BJ (cell line): ENCODE data around the gene RHBDL1. TPM values are rescaled to one million over a fixed set of nuclear protein-coding genes. Genes with fewer than 3 reads are reported as not detected.

ENCODE experiments used
- CTCF ChIA-PET: fragments of 350-600 bp; formaldehyde crosslinking; extraction: SDS; loops from one replicate; lab custom pipeline; 2021; ENCODE audit warnings: antibody characterized with exemption, inconsistent platforms; lab: Yijun Ruan, JAX
- POLR2A ChIA-PET: fragments of 300-600 bp; sonication (Branson Sonifier 250); formaldehyde crosslinking; extraction: SDS; loops from one replicate; lab custom pipeline; 2021; ENCODE audit warnings: antibody characterized with exemption; lab: Charles Lee
- DNase-seq: peaks from one replicate; pipeline ENCODE4 v3.0.0-alpha.2; 2011; ENCODE audit warnings: low read depth
- H3K27me3 ChIP-seq: 2 replicates; pipeline ENCODE4 v1.6.0; 2011; ENCODE audit warnings: low read length; ENCODE audit not compliant: control insufficient read depth, insufficient read depth
- H3K36me3 ChIP-seq: 2 replicates; pipeline ENCODE4 v1.5.1; 2011; ENCODE audit warnings: low read length; ENCODE audit not compliant: control insufficient read depth, insufficient read depth
- H3K4me3 ChIP-seq: 2 replicates; pipeline ENCODE4 v1.5.1; 2011; ENCODE audit warnings: low read depth, mild to moderate bottlenecking, control low read depth, low read length
- polyA plus RNA-seq: library from polyadenylated mRNA; depleted of rRNA; stranded (reverse); fragments of >200 nt; gene quantifications from 2 replicates; pipeline ENCODE4 v1.2.3, GENCODE V29; 2011
- TF ChIP-seq, protein P1 (sequence below): IDR thresholded peaks from 2 replicates; pipeline ENCODE4 v1.5.1; 2011; ENCODE audit warnings: low read depth, mild to moderate bottlenecking, control low read depth, inconsistent platforms, low read length, moderate library complexity; ENCODE audit not compliant: insufficient read depth

RHBDL1 gene
- polyA plus RNA-seq, 1 experiment, result 1.3 TPM

DNA sequence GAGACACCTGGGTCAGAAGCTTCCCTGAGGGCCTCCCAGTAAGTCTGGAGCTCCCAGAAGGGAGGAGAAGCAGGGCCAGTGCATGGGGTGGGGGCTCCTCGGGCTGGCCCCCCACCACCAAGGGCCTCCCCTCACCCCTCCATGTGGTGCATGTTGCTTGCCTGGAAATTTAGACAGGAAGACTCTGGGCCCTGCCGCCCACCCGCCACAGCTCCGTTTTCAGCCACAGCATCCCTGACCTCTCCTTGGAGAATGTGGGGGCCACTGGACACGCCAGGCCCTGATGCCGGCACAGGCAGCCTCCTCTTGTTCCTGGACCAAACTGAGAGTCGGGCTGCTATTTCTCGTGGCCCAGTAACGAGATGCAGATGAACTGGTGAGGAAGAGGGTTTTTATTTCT is 36.6 kb upstream of the RHBDL1 start:
- TF ChIP-seq, protein P1, sequence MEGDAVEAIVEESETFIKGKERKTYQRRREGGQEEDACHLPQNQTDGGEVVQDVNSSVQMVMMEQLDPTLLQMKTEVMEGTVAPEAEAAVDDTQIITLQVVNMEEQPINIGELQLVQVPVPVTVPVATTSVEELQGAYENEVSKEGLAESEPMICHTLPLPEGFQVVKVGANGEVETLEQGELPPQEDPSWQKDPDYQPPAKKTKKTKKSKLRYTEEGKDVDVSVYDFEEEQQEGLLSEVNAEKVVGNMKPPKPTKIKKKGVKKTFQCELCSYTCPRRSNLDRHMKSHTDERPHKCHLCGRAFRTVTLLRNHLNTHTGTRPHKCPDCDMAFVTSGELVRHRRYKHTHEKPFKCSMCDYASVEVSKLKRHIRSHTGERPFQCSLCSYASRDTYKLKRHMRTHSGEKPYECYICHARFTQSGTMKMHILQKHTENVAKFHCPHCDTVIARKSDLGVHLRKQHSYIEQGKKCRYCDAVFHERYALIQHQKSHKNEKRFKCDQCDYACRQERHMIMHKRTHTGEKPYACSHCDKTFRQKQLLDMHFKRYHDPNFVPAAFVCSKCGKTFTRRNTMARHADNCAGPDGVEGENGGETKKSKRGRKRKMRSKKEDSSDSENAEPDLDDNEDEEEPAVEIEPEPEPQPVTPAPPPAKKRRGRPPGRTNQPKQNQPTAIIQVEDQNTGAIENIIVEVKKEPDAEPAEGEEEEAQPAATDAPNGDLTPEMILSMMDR, result no peak
- no peak overlapping the region for H3K4me3 ChIP-seq
- no peak for DNase-seq
- ChIA-PET CTCF (interaction anchor here (1.3 kb wide), 1 partner anchor 74 kb away, joined by 3 read pairs; no protein-coding TSS in a partner anchor), POLR2A (no interaction called here)
- H3K36me3 ChIP-seq, result peaks cover 3% of the 10 kb centered on the region
- no peaks in the 10 kb centered on the region for H3K27me3 ChIP-seq

DNA sequence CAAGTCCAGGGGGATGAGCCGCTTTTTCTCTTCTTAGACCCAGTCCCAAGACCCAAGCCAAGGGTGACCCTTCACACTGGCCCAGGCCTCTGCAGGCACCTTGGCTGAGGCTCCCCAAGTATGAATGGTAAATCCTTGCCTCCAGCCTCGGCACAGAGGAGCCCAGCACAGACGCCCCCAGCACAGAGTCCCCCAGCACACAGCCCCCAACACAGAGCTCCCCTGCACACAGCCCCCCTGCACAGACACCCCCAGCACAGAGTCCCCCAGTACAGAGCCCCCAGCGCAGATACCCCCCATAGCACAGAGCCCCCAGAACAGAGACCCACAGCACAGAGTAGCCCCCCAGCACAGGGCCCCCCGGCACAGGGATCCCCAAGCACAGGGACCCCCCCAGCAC is 34.9 kb upstream of the RHBDL1 start:
- CTCF ChIA-PET, result no interaction called here
- DNase-seq, result no peak
- no peaks in the 10 kb centered on the region for H3K27me3 ChIP-seq
- POLR2A ChIA-PET, result no interaction called here
- H3K36me3 ChIP-seq, result no peaks in the 10 kb centered on the region
- TF ChIP-seq, protein P1, result no peak
- H3K4me3 ChIP-seq, result no peak overlapping the region; the same call in 1 of the 2 replicates

DNA sequence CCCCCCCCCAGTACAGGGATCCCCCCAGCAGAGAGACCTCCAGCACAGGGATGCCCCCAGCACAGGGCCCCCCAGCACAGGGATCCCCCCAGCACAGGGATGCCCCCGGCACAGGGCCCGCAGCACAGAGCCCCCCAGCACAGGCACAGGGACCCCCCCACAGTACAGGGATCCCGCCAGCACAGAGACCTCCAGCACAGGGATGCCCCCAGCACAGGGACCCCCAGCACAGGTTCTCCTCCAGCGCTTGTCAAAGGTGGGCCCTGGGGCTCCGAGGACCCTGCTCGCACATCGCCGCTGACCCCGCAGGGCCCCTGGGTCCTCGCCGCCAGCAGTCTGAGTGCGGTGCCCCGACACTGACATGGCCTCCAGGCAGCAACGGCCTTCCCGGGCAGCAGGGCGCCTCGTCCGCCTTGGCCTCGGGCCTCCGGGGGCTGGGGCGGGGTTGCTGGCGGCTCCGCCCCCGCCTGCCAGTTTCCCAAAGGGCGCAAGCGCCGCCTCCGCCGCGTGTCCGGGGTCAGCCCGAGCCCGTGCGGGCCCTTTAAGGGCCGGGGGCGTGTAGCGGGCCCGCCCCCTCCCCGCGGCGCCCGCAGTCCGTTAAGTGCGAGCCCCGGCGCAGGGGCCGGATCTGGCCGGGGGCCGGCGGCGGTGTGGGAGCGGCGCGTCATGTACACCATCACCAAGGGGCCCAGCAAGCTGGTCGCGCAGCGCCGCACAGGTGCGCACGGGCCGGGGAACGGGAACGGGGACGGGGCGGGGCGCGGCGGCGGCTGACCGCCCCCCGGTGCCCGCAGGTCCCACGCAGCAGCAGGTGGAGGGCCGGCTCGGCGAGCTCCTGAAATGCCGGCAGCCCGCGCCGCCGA is 33.9 kb upstream of the RHBDL1 start, which contains the start of gene MCRIP2:
MCRIP2 (plus strand) TSS at position 503 of the 863 bp plus-strand sequence; CDS start at position 667, 164 bp downstream.
- peaks cover under 1% of the 10 kb centered on the region for H3K36me3 ChIP-seq
- TF ChIP-seq, protein P1, result no peak
- H3K4me3 ChIP-seq, result peak within 1 kb of the TSS; percentile 59
- ChIA-PET CTCF (interaction anchor here (1.1 kb wide), 1 partner anchor 19 kb away, joined by 3 read pairs; no protein-coding TSS in a partner anchor), POLR2A (no interaction called here)
- DNase-seq, result no peak
- H3K27me3 ChIP-seq, result no peaks in the 10 kb centered on the region

DNA sequence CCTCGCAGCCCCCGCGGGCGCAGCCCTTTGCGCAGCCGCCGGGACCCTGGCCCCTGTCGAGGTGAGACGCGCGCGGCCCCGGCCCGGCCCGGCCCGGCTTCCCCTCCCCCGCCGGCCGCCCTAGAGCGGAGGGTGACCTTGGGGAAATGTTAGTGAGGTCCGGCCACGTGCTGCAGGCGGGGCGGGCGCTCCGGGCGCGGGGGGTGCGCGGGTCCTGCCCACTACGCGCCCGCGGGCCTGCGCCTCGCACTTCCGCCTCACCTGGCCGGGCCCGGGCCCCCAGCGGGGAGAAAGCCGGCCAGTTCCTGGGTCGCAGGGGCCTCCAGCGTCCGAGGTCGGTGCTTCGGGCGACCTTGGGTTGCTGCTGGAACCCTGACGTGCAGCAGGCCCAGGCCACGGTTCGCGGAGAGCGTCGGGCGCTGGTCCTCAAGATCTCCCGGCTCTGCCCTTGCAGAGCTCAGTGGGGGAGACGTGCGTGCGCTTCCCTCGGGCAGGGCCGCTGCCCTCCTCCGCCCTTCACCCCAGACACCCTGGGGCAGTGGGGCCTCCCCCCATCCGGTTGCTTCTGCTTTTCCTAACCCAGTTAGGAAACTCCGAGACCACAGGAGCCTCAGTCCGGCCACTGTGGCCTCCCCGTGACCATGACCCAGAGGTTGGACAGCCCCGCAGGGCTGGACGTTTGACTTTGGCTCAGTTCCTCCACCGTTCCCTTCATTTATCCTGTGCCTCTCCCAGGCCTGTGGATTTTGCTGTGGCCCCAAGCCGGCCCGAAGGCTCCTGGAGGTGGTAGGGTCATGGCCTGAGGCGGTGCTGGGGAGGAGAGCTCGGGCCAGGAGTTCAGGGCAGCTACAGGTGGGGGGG is 33.1 kb upstream of the RHBDL1 start:
- Histone ChIP-seq H3K36me3 (peaks cover 3% of the 10 kb centered on the region), H3K4me3 (peak overlapping the region; percentile 59), H3K27me3 (no peaks in the 10 kb centered on the region)
- DNase-seq, result no peak
- POLR2A ChIA-PET, result no interaction called here
- CTCF ChIA-PET, result interaction anchor here (1.1 kb wide), 1 partner anchor 18 kb away, joined by 3 read pairs; no protein-coding TSS in a partner anchor
- TF ChIP-seq, protein P1, result no peak

DNA sequence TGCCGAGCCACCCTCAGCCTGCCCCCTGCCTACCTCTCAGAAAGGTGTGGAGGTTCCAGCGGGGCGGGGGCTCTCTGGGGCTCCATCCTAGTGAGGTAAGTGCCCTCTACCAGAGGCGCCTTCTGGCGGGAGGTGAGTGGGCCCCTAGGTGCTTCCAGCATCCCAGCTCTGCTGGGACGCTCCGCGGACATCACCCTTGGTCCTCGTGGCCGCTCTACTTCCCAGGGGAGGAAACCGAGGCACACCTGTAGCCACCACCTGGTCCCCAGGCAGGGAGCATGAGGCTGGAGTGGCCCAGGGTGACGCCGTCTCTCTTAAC is 32.5 kb upstream of the RHBDL1 start:
- no peaks in the 10 kb centered on the region for H3K27me3 ChIP-seq
- TF ChIP-seq, protein P1, result no peak
- ChIA-PET CTCF (no interaction called here), POLR2A (no interaction called here)
- peak overlapping the region; percentile 59 for H3K4me3 ChIP-seq
- no peak for DNase-seq
- peaks cover 3% of the 10 kb centered on the region for H3K36me3 ChIP-seq
